ENCODE measurements around the gene TTC12.

DNA sequence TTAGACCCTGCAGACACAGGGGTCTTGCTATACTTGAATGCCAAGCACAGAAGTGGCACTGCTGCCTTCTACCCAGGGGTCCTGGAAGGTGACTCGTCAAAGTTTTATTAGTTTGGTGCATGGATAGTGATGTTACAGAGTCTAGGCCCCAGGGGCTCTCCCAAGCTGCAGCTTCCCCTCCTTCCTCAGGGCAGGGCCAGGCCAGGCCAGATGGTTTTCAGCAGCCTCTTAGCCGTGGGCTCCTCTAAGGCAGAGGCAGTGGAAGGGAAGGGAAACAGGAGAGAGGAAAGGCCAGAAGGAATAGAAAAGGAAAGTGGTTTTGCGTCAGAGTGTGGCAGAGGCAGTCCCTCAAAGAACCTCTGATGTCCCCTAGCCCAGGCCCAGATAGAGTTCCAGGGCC lies 95.1 kb downstream of the TTC12 start:
- TF ChIP-seq ZFX (CRISPR knock-in tag; IDR thresholded peaks at IDR 0.05) (no peak), STAG1 (CRISPR knock-in tag; IDR thresholded peaks at IDR 0.05; ENCODE audit: borderline replicate concordance) (no peak), CBX5 (IDR thresholded peaks at IDR 0.05; ENCODE audit: borderline replicate concordance, low read depth) (no peak), KLF6 (CRISPR knock-in tag; IDR thresholded peaks at IDR 0.05; ENCODE audit: borderline replicate concordance) (no peak), SP1 (CRISPR knock-in tag; IDR thresholded peaks at IDR 0.05) (no peak), ZBTB8A (IDR thresholded peaks at IDR 0.05; ENCODE audit: partially characterized antibody) (no peak), MTA3 (IDR thresholded peaks at IDR 0.05; ENCODE audit: borderline replicate concordance) (no peak)
- TF ChIP-seq, protein P1, sequence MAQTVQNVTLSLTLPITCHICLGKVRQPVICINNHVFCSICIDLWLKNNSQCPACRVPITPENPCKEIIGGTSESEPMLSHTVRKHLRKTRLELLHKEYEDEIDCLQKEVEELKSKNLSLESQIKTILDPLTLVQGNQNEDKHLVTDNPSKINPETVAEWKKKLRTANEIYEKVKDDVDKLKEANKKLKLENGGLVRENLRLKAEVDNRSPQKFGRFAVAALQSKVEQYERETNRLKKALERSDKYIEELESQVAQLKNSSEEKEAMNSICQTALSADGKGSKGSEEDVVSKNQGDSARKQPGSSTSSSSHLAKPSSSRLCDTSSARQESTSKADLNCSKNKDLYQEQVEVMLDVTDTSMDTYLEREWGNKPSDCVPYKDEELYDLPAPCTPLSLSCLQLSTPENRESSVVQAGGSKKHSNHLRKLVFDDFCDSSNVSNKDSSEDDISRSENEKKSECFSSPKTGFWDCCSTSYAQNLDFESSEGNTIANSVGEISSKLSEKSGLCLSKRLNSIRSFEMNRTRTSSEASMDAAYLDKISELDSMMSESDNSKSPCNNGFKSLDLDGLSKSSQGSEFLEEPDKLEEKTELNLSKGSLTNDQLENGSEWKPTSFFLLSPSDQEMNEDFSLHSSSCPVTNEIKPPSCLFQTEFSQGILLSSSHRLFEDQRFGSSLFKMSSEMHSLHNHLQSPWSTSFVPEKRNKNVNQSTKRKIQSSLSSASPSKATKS (CRISPR knock-in tag; IDR thresholded peaks at IDR 0.05): no peak
- TF ChIP-seq, protein P2, sequence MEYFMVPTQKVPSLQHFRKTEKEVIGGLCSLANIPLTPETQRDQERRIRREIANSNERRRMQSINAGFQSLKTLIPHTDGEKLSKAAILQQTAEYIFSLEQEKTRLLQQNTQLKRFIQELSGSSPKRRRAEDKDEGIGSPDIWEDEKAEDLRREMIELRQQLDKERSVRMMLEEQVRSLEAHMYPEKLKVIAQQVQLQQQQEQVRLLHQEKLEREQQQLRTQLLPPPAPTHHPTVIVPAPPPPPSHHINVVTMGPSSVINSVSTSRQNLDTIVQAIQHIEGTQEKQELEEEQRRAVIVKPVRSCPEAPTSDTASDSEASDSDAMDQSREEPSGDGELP (CRISPR knock-in tag; IDR thresholded peaks at IDR 0.05; ENCODE audit: borderline replicate concordance): no peak
